HepG2 (cell line): ENCODE results near the gene PAXX. TPM values are rescaled to one million over a fixed set of nuclear protein-coding genes. Genes with fewer than 3 reads are reported as not detected.

ENCODE experiments used
- AGO2 ChIP-seq: fragments of 200-400 bp; formaldehyde crosslinking; optimal IDR thresholded peaks from 2 replicates; pipeline ENCODE3; 2017; ENCODE audit warnings: mild to moderate bottlenecking, low read depth, low read length, moderate library complexity
- CBFB ChIP-seq: sonication (generic); formaldehyde crosslinking; IDR thresholded peaks from 2 replicates; pipeline ENCODE4 v1.4.0; 2020; ENCODE audit warnings: missing genetic modification reagents
- ETV6 ChIP-seq: sonication (generic); formaldehyde crosslinking; conservative IDR thresholded peaks from 2 replicates; pipeline ENCODE4 v1.4.0; 2020; ENCODE audit warnings: missing genetic modification reagents
- GPN1 ChIP-seq: sonication (generic); formaldehyde crosslinking; IDR thresholded peaks from 2 replicates; pipeline ENCODE4 v1.5.1; 2020; ENCODE audit warnings: missing genetic modification reagents, borderline replicate concordance
- NFIB ChIP-seq: sonication (generic); formaldehyde crosslinking; IDR thresholded peaks from 2 replicates; pipeline ENCODE4 v1.9.0; 2021; ENCODE audit warnings: missing genetic modification reagents, mild to moderate bottlenecking, borderline replicate concordance
- NR2F1 ChIP-seq, 2 experiments: fragments of 450-650 bp in 1 of 2; formaldehyde crosslinking in 1 of 2; IDR thresholded peaks; 2 replicates each; pipeline versions ENCODE4 v1.5.0 to v1.6.1; 2016 to 2020; ENCODE audit warnings: mild to moderate bottlenecking in 1 of 2, missing compliant biosample characterization in 1 of 2, missing genetic modification reagents in 1 of 2, moderate library complexity in 1 of 2
- TFE3 ChIP-seq: IDR thresholded peaks from 2 replicates; pipeline ENCODE4 v1.6.1; 2016
- THRA ChIP-seq: sonication (generic); formaldehyde crosslinking; IDR thresholded peaks from 2 replicates; pipeline ENCODE4 v1.4.0; 2020; ENCODE audit warnings: missing genetic modification reagents, borderline replicate concordance
- ZBTB43 ChIP-seq: sonication (generic); formaldehyde crosslinking; conservative IDR thresholded peaks from 2 replicates; pipeline ENCODE4 v1.4.0; 2020; ENCODE audit warnings: missing genetic modification reagents
- ZFP1 ChIP-seq: IDR thresholded peaks from 2 replicates; pipeline ENCODE4 v1.6.1; 2016
- ZNF142 ChIP-seq: sonication (generic); formaldehyde crosslinking; IDR thresholded peaks from 2 replicates; pipeline ENCODE4 v1.4.0; 2020; ENCODE audit warnings: missing genetic modification reagents
- ZNF263 ChIP-seq: sonication (generic); formaldehyde crosslinking; IDR thresholded peaks from 2 replicates; pipeline ENCODE4 v1.4.0; 2020; ENCODE audit warnings: missing genetic modification reagents
- ZNF275 ChIP-seq: sonication (generic); formaldehyde crosslinking; IDR thresholded peaks from 2 replicates; pipeline ENCODE4 v1.8.0; 2022; ENCODE audit warnings: missing genetic modification reagents, mild to moderate bottlenecking, inconsistent platforms, borderline replicate concordance
- ZNF597 ChIP-seq: sonication (generic); formaldehyde crosslinking; IDR thresholded peaks from 2 replicates; pipeline ENCODE4 v1.5.0; 2020; ENCODE audit warnings: missing genetic modification reagents
- ZNF773 ChIP-seq: sonication (generic); formaldehyde crosslinking; IDR thresholded peaks from 2 replicates; pipeline ENCODE4 v1.4.0; 2020; ENCODE audit warnings: missing genetic modification reagents, borderline replicate concordance
- polyA plus RNA-seq, 8 experiments: library from polyadenylated mRNA; depleted of rRNA in 3 of 8; stranded (reverse) in 7 of 8; unstranded in 1 of 8; fragments of >200 nt; fragmentation: Illumina TruSeq in 4 of 8; extraction: Trizol in 4 of 8; gene quantifications; 2 replicates each; pipeline versions ENCODE4 v1.2.1 to v1.2.3, GENCODE V29; 2011 to 2016; ENCODE audit warnings: low read depth in 4 of 8, missing spikeins in 1 of 8, mixed read lengths in 1 of 8; ENCODE audit not compliant: insufficient read depth in 1 of 8
- total RNA-seq, 5 experiments: library from RNA; depleted of rRNA; stranded (reverse); fragments of >200 nt; fragmentation: Illumina TruSeq; extraction: Trizol; gene quantifications; 2 replicates each; pipeline ENCODE4 v1.2.3, GENCODE V29; 2016; ENCODE audit warnings: low read depth in 1 of 5

PAXX gene
- total and polyA plus RNA-seq, 2 of the 13 experiments (the other 11 are each of a cell fraction or from before 2014, with no cell fraction given) = 14.0 to 31.9 TPM

GRCh38 chr9:136949817-136950655 is 42.2 kb upstream of the PAXX start (continued):
- TF ChIP-seq ZNF142 (CRISPR knock-in tag) (no peak), ZNF597 (CRISPR knock-in tag) (no peak), TFE3 (CRISPR knock-in tag) (peak; percentile 59; the same call in 1 of the 2 replicates), NR2F1 (CRISPR knock-in tag; IDR thresholded peaks at IDR 0.05) (peak in 1 of 2 experiments; percentile 57; a peak in 1 of 4 replicates), NFIB (CRISPR knock-in tag) (no peak), ZNF275 (CRISPR knock-in tag) (no peak; the same call in 1 of the 2 replicates), CBFB (peak; percentile 62; the same call in 1 of the 2 replicates), ZNF773 (CRISPR knock-in tag) (peak; percentile 62; the same call in 1 of the 2 replicates), ZNF263 (CRISPR knock-in tag) (peak; percentile 55; the same call in 1 of the 2 replicates), ZFP1 (CRISPR knock-in tag) (no peak), GPN1 (CRISPR knock-in tag) (no peak), ETV6 (CRISPR knock-in tag) (0 out of 2 replicates have a peak, but pooled peaks have one; percentile 6), AGO2 (peak; percentile 92), THRA (CRISPR knock-in tag) (peak; percentile 39; the same call in 1 of the 2 replicates), ZBTB43 (CRISPR knock-in tag) (peak; percentile 68; the same call in 1 of the 2 replicates)
